ENCODE results near the gene MRI1.

Gene MRI1

GRCh38 chr19:13808856-13809255 lies 44.5 kb downstream of the MRI1 start:
- Histone ChIP-seq H3K18ac (ENCODE audit: low read length) (no peak overlapping the region), H2BK12ac (ENCODE audit: low read length) (no peak overlapping the region), H3K14ac (ENCODE audit: low read length) (no peak overlapping the region), H3K4me3 (ENCODE audit: low read length in 2 of 2) (no peak overlapping the region), H2BK15ac (ENCODE audit: low read length) (no peak overlapping the region), H3K9me3 (replicated peaks in 1 of 2; ENCODE audit: control insufficient read depth in 2 of 2, insufficient read depth in 1 of 2, low read depth in 1 of 2, low read length in 2 of 2) (no peaks in the 10 kb centered on the region), H2AFZ (ENCODE audit: low read length) (no peak overlapping the region), H3K4me2 (ENCODE audit: insufficient read depth, low read length, poor library complexity, severe bottlenecking) (no peak overlapping the region), H3K27ac (replicated peaks; ENCODE audit: low read length) (no peak overlapping the region), H3K79me1 (ENCODE audit: low read depth, low read length) (peaks cover 6% of the 10 kb centered on the region), H2BK5ac (ENCODE audit: low read length) (no peak overlapping the region), H3K23ac (ENCODE audit: low read depth, low read length, poor library complexity) (no peak overlapping the region), H2AK5ac (ENCODE audit: low read depth, low read length) (no peak overlapping the region), H2BK120ac (ENCODE audit: low read depth, low read length) (no peak overlapping the region), H3K36me3 (replicated peaks in 1 of 2; ENCODE audit: control insufficient read depth in 2 of 2, insufficient read depth in 2 of 2, low read length in 2 of 2) (peaks cover 46 to 77% of the 10 kb centered on the region in 2 donors), H4K8ac (ENCODE audit: low read depth, low read length) (no peak overlapping the region), H3K4ac (ENCODE audit: low read length) (no peak overlapping the region), H3K4me1 (ENCODE audit: control insufficient read depth in 2 of 2, insufficient read depth in 1 of 2, low read depth in 1 of 2, low read length in 2 of 2) (peaks cover 0 to 1% of the 10 kb centered on the region in 2 donors), H3K27me3 (ENCODE audit: control insufficient read depth in 3 of 3, insufficient read depth in 3 of 3, low read depth in 1 of 3, low read length in 3 of 3) (no peaks in the 10 kb centered on the region), H3K9ac (ENCODE audit: low read depth, low read length, poor library complexity) (no peak overlapping the region), H4K91ac (ENCODE audit: low read depth, low read length, poor library complexity) (no peak overlapping the region)
- WGBS, 2 donors (ENCODE audit: extremely low coverage in 2 of 2, insufficient read length in 2 of 2, insufficient replicate concordance in 1 of 2) = no CpG with 5 or more reads among the region's 34 CpGs
- no peak for DNase-seq (ENCODE audit: low spot score)

- no peak overlapping the region for H3K4ac ChIP-seq (ENCODE audit: low read length)
- no peak overlapping the region for H2BK12ac ChIP-seq (ENCODE audit: low read length)
- peaks cover 0 to 6% of the 10 kb centered on the region in 2 donors for H3K4me1 ChIP-seq (ENCODE audit: control insufficient read depth in 2 of 2, insufficient read depth in 1 of 2, low read depth in 1 of 2, low read length in 2 of 2)
- H3K27ac ChIP-seq (replicated peaks; ENCODE audit: low read length) = no peak overlapping the region
- H3K9me3 ChIP-seq (replicated peaks in 1 of 2; ENCODE audit: control insufficient read depth in 2 of 2, insufficient read depth in 1 of 2, low read depth in 1 of 2, low read length in 2 of 2) = no peaks in the 10 kb centered on the region
- no peak overlapping the region for H3K18ac ChIP-seq (ENCODE audit: low read length)
- no peak overlapping the region for H3K4me2 ChIP-seq (ENCODE audit: insufficient read depth, low read length, poor library complexity, severe bottlenecking)
- H3K79me1 ChIP-seq (ENCODE audit: low read depth, low read length) = no peaks in the 10 kb centered on the region
- no peak overlapping the region for H3K4me3 ChIP-seq (ENCODE audit: low read length in 2 of 2)
- H4K8ac ChIP-seq (ENCODE audit: low read depth, low read length) = peak overlapping the region; percentile 96
- no peak overlapping the region for H2BK5ac ChIP-seq (ENCODE audit: low read length)
- peaks cover 33 to 84% of the 10 kb centered on the region in 2 donors for H3K36me3 ChIP-seq (replicated peaks in 1 of 2; ENCODE audit: control insufficient read depth in 2 of 2, insufficient read depth in 2 of 2, low read length in 2 of 2)
- H3K27me3 ChIP-seq (ENCODE audit: control insufficient read depth in 3 of 3, insufficient read depth in 3 of 3, low read depth in 1 of 3, low read length in 3 of 3) = no peaks in the 10 kb centered on the region
- no peak overlapping the region for H3K9ac ChIP-seq (ENCODE audit: low read depth, low read length, poor library complexity)
- H2AFZ ChIP-seq (ENCODE audit: low read length) = no peak overlapping the region
- H3K14ac ChIP-seq (ENCODE audit: low read length) = no peak overlapping the region
- H4K91ac ChIP-seq (ENCODE audit: low read depth, low read length, poor library complexity) = no peak overlapping the region
- no peak for DNase-seq (ENCODE audit: low spot score)
- H2BK15ac ChIP-seq (ENCODE audit: low read length) = no peak overlapping the region
- H2AK5ac ChIP-seq (ENCODE audit: low read depth, low read length) = no peak overlapping the region
- H3K23ac ChIP-seq (ENCODE audit: low read depth, low read length, poor library complexity) = peak overlapping the region; percentile 65
- no peak overlapping the region for H2BK120ac ChIP-seq (ENCODE audit: low read depth, low read length)
- WGBS, 2 donors (ENCODE audit: extremely low coverage in 2 of 2, insufficient read length in 2 of 2, insufficient replicate concordance in 1 of 2) = no CpG with 5 or more reads among the region's 11 CpGs
Measured at GRCh38 chr19:13812544-13812943, 48.2 kb downstream of the MRI1 start.

GRCh38 chr19:13813147-13813546 lies 48.8 kb downstream of the MRI1 start:
- no peak overlapping the region for H2BK12ac ChIP-seq (ENCODE audit: low read length)
- H3K27me3 ChIP-seq (ENCODE audit: control insufficient read depth in 3 of 3, insufficient read depth in 3 of 3, low read depth in 1 of 3, low read length in 3 of 3) = no peaks in the 10 kb centered on the region
- H2BK15ac ChIP-seq (ENCODE audit: low read length) = no peak overlapping the region
- WGBS, 2 donors (ENCODE audit: extremely low coverage in 2 of 2, insufficient read length in 2 of 2, insufficient replicate concordance in 1 of 2) = no CpG with 5 or more reads among the region's 2 CpGs
- no peak overlapping the region for H3K4me3 ChIP-seq (ENCODE audit: low read length in 2 of 2)
- H3K4me1 ChIP-seq (ENCODE audit: control insufficient read depth in 2 of 2, insufficient read depth in 1 of 2, low read depth in 1 of 2, low read length in 2 of 2) = peaks cover 0 to 9% of the 10 kb centered on the region in 2 donors
- no peak overlapping the region for H2AK5ac ChIP-seq (ENCODE audit: low read depth, low read length)
- no peaks in the 10 kb centered on the region for H3K79me1 ChIP-seq (ENCODE audit: low read depth, low read length)
- no peak overlapping the region for H4K91ac ChIP-seq (ENCODE audit: low read depth, low read length, poor library complexity)
- no peak for DNase-seq (ENCODE audit: low spot score)
- H2AFZ ChIP-seq (ENCODE audit: low read length) = no peak overlapping the region
- H3K23ac ChIP-seq (ENCODE audit: low read depth, low read length, poor library complexity) = no peak overlapping the region
- no peak overlapping the region for H2BK120ac ChIP-seq (ENCODE audit: low read depth, low read length)
- no peaks in the 10 kb centered on the region for H3K9me3 ChIP-seq (replicated peaks in 1 of 2; ENCODE audit: control insufficient read depth in 2 of 2, insufficient read depth in 1 of 2, low read depth in 1 of 2, low read length in 2 of 2)
- H3K14ac ChIP-seq (ENCODE audit: low read length) = no peak overlapping the region
- H3K9ac ChIP-seq (ENCODE audit: low read depth, low read length, poor library complexity) = no peak overlapping the region
- peaks cover 29 to 83% of the 10 kb centered on the region in 2 donors for H3K36me3 ChIP-seq (replicated peaks in 1 of 2; ENCODE audit: control insufficient read depth in 2 of 2, insufficient read depth in 2 of 2, low read length in 2 of 2)
- H3K27ac ChIP-seq (replicated peaks; ENCODE audit: low read length) = no peak overlapping the region
- no peak overlapping the region for H2BK5ac ChIP-seq (ENCODE audit: low read length)
- peak overlapping the region; percentile 96 for H4K8ac ChIP-seq (ENCODE audit: low read depth, low read length)
- H3K4me2 ChIP-seq (ENCODE audit: insufficient read depth, low read length, poor library complexity, severe bottlenecking) = no peak overlapping the region
- H3K4ac ChIP-seq (ENCODE audit: low read length) = no peak overlapping the region
- H3K18ac ChIP-seq (ENCODE audit: low read length) = no peak overlapping the region

GRCh38 chr19:13814550-13814949 lies 50.2 kb downstream of the MRI1 start:
- H3K14ac ChIP-seq (ENCODE audit: low read length) = no peak overlapping the region
- no peak overlapping the region for H3K27ac ChIP-seq (replicated peaks; ENCODE audit: low read length)
- peak overlapping the region; percentile 85 for H3K23ac ChIP-seq (ENCODE audit: low read depth, low read length, poor library complexity)
- H3K4me3 ChIP-seq (ENCODE audit: low read length in 2 of 2) = no peak overlapping the region
- no peaks in the 10 kb centered on the region for H3K27me3 ChIP-seq (ENCODE audit: control insufficient read depth in 3 of 3, insufficient read depth in 3 of 3, low read depth in 1 of 3, low read length in 3 of 3)
- peak overlapping the region; percentile 20 for H3K18ac ChIP-seq (ENCODE audit: low read length)
- no peak overlapping the region for H2BK5ac ChIP-seq (ENCODE audit: low read length)
- peaks cover 0 to 11% of the 10 kb centered on the region in 2 donors for H3K4me1 ChIP-seq (ENCODE audit: control insufficient read depth in 2 of 2, insufficient read depth in 1 of 2, low read depth in 1 of 2, low read length in 2 of 2)
- H2AFZ ChIP-seq (ENCODE audit: low read length) = no peak overlapping the region
- H2AK5ac ChIP-seq (ENCODE audit: low read depth, low read length) = peak overlapping the region; percentile 46
- H3K9ac ChIP-seq (ENCODE audit: low read depth, low read length, poor library complexity) = no peak overlapping the region
- no peak overlapping the region for H3K4ac ChIP-seq (ENCODE audit: low read length)
- DNase-seq (ENCODE audit: low spot score) = no peak
- H2BK12ac ChIP-seq (ENCODE audit: low read length) = no peak overlapping the region
- peaks cover 24 to 75% of the 10 kb centered on the region in 2 donors for H3K36me3 ChIP-seq (replicated peaks in 1 of 2; ENCODE audit: control insufficient read depth in 2 of 2, insufficient read depth in 2 of 2, low read length in 2 of 2)
- H4K8ac ChIP-seq (ENCODE audit: low read depth, low read length) = no peak overlapping the region
- peaks cover 3% of the 10 kb centered on the region for H3K79me1 ChIP-seq (ENCODE audit: low read depth, low read length)
- no peak overlapping the region for H3K4me2 ChIP-seq (ENCODE audit: insufficient read depth, low read length, poor library complexity, severe bottlenecking)
- no CpG with 5 or more reads among the region's 21 CpGs for WGBS, 2 donors (ENCODE audit: extremely low coverage in 2 of 2, insufficient read length in 2 of 2, insufficient replicate concordance in 1 of 2)
- H4K91ac ChIP-seq (ENCODE audit: low read depth, low read length, poor library complexity) = no peak overlapping the region
- no peak overlapping the region for H2BK15ac ChIP-seq (ENCODE audit: low read length)
- H2BK120ac ChIP-seq (ENCODE audit: low read depth, low read length) = no peak overlapping the region
- H3K9me3 ChIP-seq (replicated peaks in 1 of 2; ENCODE audit: control insufficient read depth in 2 of 2, insufficient read depth in 1 of 2, low read depth in 1 of 2, low read length in 2 of 2) = no peaks in the 10 kb centered on the region

All from neuronal stem cell (in vitro differentiated cells).